IMR-90 (cell line): ENCODE data around the gene ARHGEF1. TPM values are rescaled to one million over a fixed set of nuclear protein-coding genes. Genes with fewer than 3 reads are reported as not detected.

Source experiments
- ATAC-seq: fragments of 200-7000 bp; cut with Tn5 transposase; 2 replicates; pipeline ENCODE4 v1.9.1; 2020; ENCODE audit warnings: low read depth, mild to moderate bottlenecking, moderate library complexity
- BruUV-seq: library from RNA; stranded (reverse); fragments of 400-500 nt; replicated peaks from 2 replicates; lab custom pipeline; 2021; lab: Mats Ljungman, UMichigan
- CTCF ChIA-PET: fragments of 300-600 bp; formaldehyde crosslinking; extraction: SDS; loops from one replicate; lab custom pipeline; 2021; ENCODE audit warnings: antibody characterized with exemption; lab: Yijun Ruan, JAX
- POLR2A ChIA-PET: fragments of 300-600 bp; sonication (Branson Sonifier 250); formaldehyde crosslinking; loops from one replicate; lab custom pipeline; 2022; ENCODE audit warnings: antibody characterized with exemption; ENCODE audit not compliant: unreplicated experiment; lab: Charles Lee
- DNase-seq: peaks from one replicate; pipeline ENCODE4 v3.0.0; 2013
- H2AFZ ChIP-seq: replicated peaks from 2 replicates; pipeline ENCODE3; 2013; ENCODE audit warnings: low read length, mild to moderate bottlenecking; ENCODE audit not compliant: poor library complexity
- H2AK5ac ChIP-seq: 2 replicates; pipeline ENCODE4 v1.6.1; 2013; ENCODE audit warnings: low read depth, low read length, inconsistent platforms
- H2AK9ac ChIP-seq: replicated peaks from 2 replicates; pipeline ENCODE3; 2013; ENCODE audit warnings: mild to moderate bottlenecking, low read depth, low read length, moderate library complexity; ENCODE audit not compliant: poor library complexity
- H2BK120ac ChIP-seq: 2 replicates; pipeline ENCODE4 v1.6.1; 2013; ENCODE audit warnings: low read depth, low read length, inconsistent platforms
- H2BK15ac ChIP-seq: 3 replicates; pipeline ENCODE4 v1.6.1; 2013; ENCODE audit warnings: low read depth, low read length, inconsistent platforms
- H2BK20ac ChIP-seq: 2 replicates; pipeline ENCODE4 v1.6.1; 2013; ENCODE audit warnings: low read depth, mild to moderate bottlenecking, inconsistent platforms, low read length, moderate library complexity
- H2BK5ac ChIP-seq: 2 replicates; pipeline ENCODE4 v1.6.1; 2013; ENCODE audit warnings: mild to moderate bottlenecking, low read depth, low read length, inconsistent platforms; ENCODE audit not compliant: poor library complexity, severe bottlenecking
- H3K14ac ChIP-seq: replicated peaks from 2 replicates; pipeline ENCODE4 v1.6.1; 2013; ENCODE audit warnings: low read depth, low read length, inconsistent platforms
- H3K18ac ChIP-seq: 2 replicates; pipeline ENCODE4 v1.6.1; 2013; ENCODE audit warnings: low read depth, low read length, control low read depth
- H3K23ac ChIP-seq: 2 replicates; pipeline ENCODE4 v1.6.1; 2013; ENCODE audit warnings: low read depth, low read length, inconsistent platforms
- H3K27ac ChIP-seq: 2 replicates; pipeline ENCODE4 v1.5.1; 2013; ENCODE audit warnings: mild to moderate bottlenecking, control low read depth, low read length; ENCODE audit not compliant: insufficient read depth
- H3K27me3 ChIP-seq: 2 replicates; pipeline ENCODE4 v1.6.1; 2013; ENCODE audit warnings: low read length; ENCODE audit not compliant: control insufficient read depth, insufficient read depth
- H3K36me3 ChIP-seq: 2 replicates; pipeline ENCODE4 v1.6.1; 2013; ENCODE audit warnings: low read length, mixed read lengths; ENCODE audit not compliant: control insufficient read depth, insufficient read depth
- H3K4ac ChIP-seq: 2 replicates; pipeline ENCODE4 v1.6.1; 2013; ENCODE audit warnings: low read depth, low read length, inconsistent platforms
- H3K4me1 ChIP-seq: 2 replicates; pipeline ENCODE4 v1.6.1; 2013; ENCODE audit warnings: low read length, mixed read lengths; ENCODE audit not compliant: control insufficient read depth, insufficient read depth
- H3K4me2 ChIP-seq: 2 replicates; pipeline ENCODE4 v1.6.1; 2013; ENCODE audit warnings: low read depth, mild to moderate bottlenecking, control low read depth, low read length, moderate library complexity
- H3K4me3 ChIP-seq: 2 replicates; pipeline ENCODE4 v1.5.1; 2013; ENCODE audit warnings: low read depth, mild to moderate bottlenecking, control low read depth, low read length, moderate library complexity; ENCODE audit not compliant: insufficient read depth
- H3K56ac ChIP-seq: 2 replicates; pipeline ENCODE4 v1.6.1; 2013; ENCODE audit warnings: low read length, inconsistent platforms; ENCODE audit not compliant: insufficient read depth; ENCODE audit errors: extremely low read depth
- H3K79me1 ChIP-seq, 2 experiments: 2 replicates each; pipeline ENCODE4 v1.6.1; 2013; ENCODE audit warnings: low read length in 2 of 2, inconsistent platforms in 1 of 2, low read depth in 1 of 2
- H3K9ac ChIP-seq: 2 replicates; pipeline ENCODE4 v1.6.1; 2013; ENCODE audit warnings: low read depth, low read length, control low read depth
- H3K9me1 ChIP-seq: 2 replicates; pipeline ENCODE4 v1.6.1; 2013; ENCODE audit warnings: low read length, inconsistent platforms; ENCODE audit not compliant: insufficient read depth
- H3K9me3 ChIP-seq: 2 replicates; pipeline ENCODE4 v1.6.1; 2013; ENCODE audit warnings: low read length; ENCODE audit not compliant: control insufficient read depth, insufficient read depth
- H4K20me1 ChIP-seq: 2 replicates; pipeline ENCODE4 v1.6.1; 2013; ENCODE audit warnings: low read length, inconsistent platforms; ENCODE audit not compliant: insufficient read depth
- H4K5ac ChIP-seq: 2 replicates; pipeline ENCODE4 v1.6.1; 2013; ENCODE audit warnings: mild to moderate bottlenecking, low read depth, low read length, control low read depth
- H4K8ac ChIP-seq, 2 experiments: 2 replicates each; pipeline ENCODE4 v1.6.1; 2013; ENCODE audit warnings: low read depth in 2 of 2, low read length in 2 of 2, control low read depth in 1 of 2, inconsistent platforms in 1 of 2
- H4K91ac ChIP-seq: 2 replicates; pipeline ENCODE4 v1.6.1; 2013; ENCODE audit warnings: low read depth, low read length, inconsistent platforms; ENCODE audit not compliant: insufficient read depth
- SMC3 ChIP-seq: fragments of 150-350 bp; IDR thresholded peaks from 2 replicates; pipeline ENCODE4 v1.6.1; 2016; ENCODE audit warnings: low read depth, mild to moderate bottlenecking, antibody characterized with exemption, low read length, moderate library complexity
- WGBS, 2 experiments: methylation state at CpG; one replicate each; pipeline versions ENCODE4 v1.1.5 to v1.1.7; 2013; ENCODE audit warnings: missing lambda C conversion rate in 2 of 2; ENCODE audit not compliant: insufficient read length in 1 of 2; ENCODE audit errors: extremely low coverage in 2 of 2; 5-methylcytosine and 5-hydroxymethylcytosine counted together
- dilution Hi-C: fragments of 300-500 bp; cut with HindIII; formaldehyde crosslinking; loops from one replicate; pipeline ENCODE4 v1.14.3; 2018; ENCODE audit warnings: low sequenced_read_pairs; ENCODE audit not compliant: unreplicated experiment
- in situ Hi-C: fragments of 300-500 bp; cut with MboI; formaldehyde crosslinking; loops from 3 replicates; pipeline ENCODE4 v1.14.3; 2019; ENCODE audit warnings: low sequenced_read_pairs, inconsistent platforms, mixed read lengths
- intact Hi-C: fragments of 100-400 bp; cut with micrococcal nuclease; formaldehyde crosslinking; loops from 2 replicates; pipeline ENCODE4 v1.10.0; 2022
- polyA plus RNA-seq, 3 experiments: library from polyadenylated mRNA; depleted of rRNA; stranded (reverse); fragments of >200 nt; gene quantifications; 2 replicates each; pipeline ENCODE4 v1.2.3, GENCODE V29; 2012; ENCODE audit warnings: low replicate concordance in 1 of 3
- total RNA-seq: library from RNA; depleted of rRNA; stranded (reverse); fragments of >200 nt; gene quantifications from 2 replicates; pipeline ENCODE4 v1.2.3, GENCODE V29; 2012

ARHGEF1 gene
- total and polyA plus RNA-seq, 2 of the 4 experiments (the other 2 are of a cell fraction) = 11.5 to 47.1 TPM

DNA sequence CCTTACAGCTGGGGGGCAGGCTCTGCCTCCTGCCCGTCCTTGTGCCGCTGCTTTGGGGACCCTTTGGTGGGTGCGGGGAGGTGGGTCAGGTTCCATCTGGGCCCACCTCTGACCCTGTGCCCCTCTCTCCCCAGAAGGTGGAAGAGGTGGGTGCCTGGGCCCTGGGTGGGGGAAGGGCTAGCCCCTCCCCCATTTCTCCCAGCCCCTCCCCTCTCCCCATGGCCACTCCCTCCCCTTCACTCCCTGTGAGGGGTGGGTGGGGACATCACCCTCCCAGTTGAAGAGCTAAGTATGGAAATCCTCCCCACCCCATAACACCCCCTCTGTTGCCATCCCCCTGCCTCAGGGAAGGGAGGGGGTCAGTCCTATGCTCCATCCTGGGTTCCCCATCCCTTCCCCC lies 14.2 kb downstream of the ARHGEF1 start:
- in situ Hi-C loops = no loop called here
- Histone ChIP-seq H3K14ac (no peak overlapping the region), H2AFZ (no peak overlapping the region), H3K4me2 (no peak overlapping the region), H2BK5ac (no peak overlapping the region), H3K9me3 (no peaks in the 10 kb centered on the region), H2BK20ac (no peak overlapping the region), H3K18ac (no peak overlapping the region), H4K8ac (no peak overlapping the region), H2AK9ac (no peak overlapping the region), H3K27ac (no peak overlapping the region), H4K5ac (no peak overlapping the region), H4K91ac (no peak overlapping the region), H4K20me1 (no peaks in the 10 kb centered on the region; the same call in 1 of the 2 replicates), H3K27me3 (no peaks in the 10 kb centered on the region), H3K4ac (no peak overlapping the region), H3K79me1 (peaks cover under 1 to 5% of the 10 kb centered on the region in 2 experiments; a peak in 3 of 4 replicates), H2BK120ac (no peak overlapping the region), H3K9me1 (no peaks in the 10 kb centered on the region), H3K23ac (no peak overlapping the region), H3K4me1 (no peaks in the 10 kb centered on the region), H3K9ac (no peak overlapping the region), H3K56ac (no peak overlapping the region), H2BK15ac (no peak overlapping the region), H3K36me3 (peaks cover 57% of the 10 kb centered on the region), H2AK5ac (no peak overlapping the region), H3K4me3 (no peak overlapping the region)
- POLR2A ChIA-PET = no interaction called here
- TF ChIP-seq SMC3 = no peak
- dilution Hi-C loops = no loop called here
- CTCF ChIA-PET = no interaction called here
- WGBS, 2 experiments = no CpG with 5 or more reads among the region's 3 CpGs
- ATAC-seq (no peak), DNase-seq (no peak)
- intact Hi-C loops = no loop called here
- BruUV-seq = no TSS peak
